ENCODE data around the gene KRT31.

DNA sequence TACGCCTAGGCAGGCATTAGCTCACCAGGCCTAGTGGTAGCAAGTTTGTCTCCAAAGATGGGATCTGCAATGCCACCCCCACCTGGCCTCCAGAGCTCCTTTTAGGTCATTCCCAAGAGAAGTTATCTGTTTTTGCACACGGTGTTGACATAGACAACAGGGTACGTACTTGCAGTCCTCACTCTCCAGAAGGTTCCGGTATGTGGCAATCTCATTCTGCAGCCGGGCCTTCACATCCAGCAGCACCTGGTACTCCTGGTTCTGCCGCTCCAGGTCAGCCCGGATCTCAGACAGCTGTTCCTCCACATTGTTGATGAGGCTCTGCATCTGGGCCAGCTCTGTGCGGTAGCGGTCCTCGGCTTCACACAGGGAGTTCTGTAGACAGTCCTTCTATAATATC, 9.8 kb upstream of the KRT31 start:
- TF ChIP-seq, protein P1, sequence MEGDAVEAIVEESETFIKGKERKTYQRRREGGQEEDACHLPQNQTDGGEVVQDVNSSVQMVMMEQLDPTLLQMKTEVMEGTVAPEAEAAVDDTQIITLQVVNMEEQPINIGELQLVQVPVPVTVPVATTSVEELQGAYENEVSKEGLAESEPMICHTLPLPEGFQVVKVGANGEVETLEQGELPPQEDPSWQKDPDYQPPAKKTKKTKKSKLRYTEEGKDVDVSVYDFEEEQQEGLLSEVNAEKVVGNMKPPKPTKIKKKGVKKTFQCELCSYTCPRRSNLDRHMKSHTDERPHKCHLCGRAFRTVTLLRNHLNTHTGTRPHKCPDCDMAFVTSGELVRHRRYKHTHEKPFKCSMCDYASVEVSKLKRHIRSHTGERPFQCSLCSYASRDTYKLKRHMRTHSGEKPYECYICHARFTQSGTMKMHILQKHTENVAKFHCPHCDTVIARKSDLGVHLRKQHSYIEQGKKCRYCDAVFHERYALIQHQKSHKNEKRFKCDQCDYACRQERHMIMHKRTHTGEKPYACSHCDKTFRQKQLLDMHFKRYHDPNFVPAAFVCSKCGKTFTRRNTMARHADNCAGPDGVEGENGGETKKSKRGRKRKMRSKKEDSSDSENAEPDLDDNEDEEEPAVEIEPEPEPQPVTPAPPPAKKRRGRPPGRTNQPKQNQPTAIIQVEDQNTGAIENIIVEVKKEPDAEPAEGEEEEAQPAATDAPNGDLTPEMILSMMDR (IDR thresholded peaks at IDR 0.05), result no peak
- no peak for TF ChIP-seq POLR2A (IDR thresholded peaks at IDR 0.05)

Data from Peyer's patch (tissue), 4 donors.